Measurements from ENCODE around the gene MGAT5B.

DNA sequence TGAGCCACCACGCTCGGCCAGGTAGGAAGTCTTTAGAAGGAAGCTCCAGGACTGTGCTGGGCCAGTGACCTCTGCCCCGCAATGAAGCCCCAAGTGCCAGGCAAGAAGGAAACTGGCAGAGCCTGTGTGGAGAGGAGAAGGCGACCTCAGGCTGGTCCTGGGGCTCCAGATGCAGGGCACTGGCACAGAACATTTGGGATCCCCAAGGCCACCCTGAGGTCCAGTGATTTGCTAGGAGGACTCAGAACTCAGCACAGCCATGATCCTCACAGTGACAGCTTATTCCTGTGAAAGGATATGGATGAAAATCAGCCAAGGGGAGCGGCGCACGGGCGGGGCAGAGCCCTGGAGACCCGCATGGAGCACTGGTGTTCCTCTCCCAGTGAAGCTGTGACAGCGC lies 24.1 kb downstream of the MGAT5B start:
- TF ChIP-seq TAF1 (IDR thresholded peaks at IDR 0.05; ENCODE audit: borderline replicate concordance, insufficient read depth, low read length) (no peak), POLR2AphosphoS5 (IDR thresholded peaks at IDR 0.05; ENCODE audit: low read depth, low read length) (no peak), SIN3A (IDR thresholded peaks at IDR 0.05; ENCODE audit: borderline replicate concordance, insufficient read depth, low read length) (no peak)
- TF ChIP-seq, protein P1, sequence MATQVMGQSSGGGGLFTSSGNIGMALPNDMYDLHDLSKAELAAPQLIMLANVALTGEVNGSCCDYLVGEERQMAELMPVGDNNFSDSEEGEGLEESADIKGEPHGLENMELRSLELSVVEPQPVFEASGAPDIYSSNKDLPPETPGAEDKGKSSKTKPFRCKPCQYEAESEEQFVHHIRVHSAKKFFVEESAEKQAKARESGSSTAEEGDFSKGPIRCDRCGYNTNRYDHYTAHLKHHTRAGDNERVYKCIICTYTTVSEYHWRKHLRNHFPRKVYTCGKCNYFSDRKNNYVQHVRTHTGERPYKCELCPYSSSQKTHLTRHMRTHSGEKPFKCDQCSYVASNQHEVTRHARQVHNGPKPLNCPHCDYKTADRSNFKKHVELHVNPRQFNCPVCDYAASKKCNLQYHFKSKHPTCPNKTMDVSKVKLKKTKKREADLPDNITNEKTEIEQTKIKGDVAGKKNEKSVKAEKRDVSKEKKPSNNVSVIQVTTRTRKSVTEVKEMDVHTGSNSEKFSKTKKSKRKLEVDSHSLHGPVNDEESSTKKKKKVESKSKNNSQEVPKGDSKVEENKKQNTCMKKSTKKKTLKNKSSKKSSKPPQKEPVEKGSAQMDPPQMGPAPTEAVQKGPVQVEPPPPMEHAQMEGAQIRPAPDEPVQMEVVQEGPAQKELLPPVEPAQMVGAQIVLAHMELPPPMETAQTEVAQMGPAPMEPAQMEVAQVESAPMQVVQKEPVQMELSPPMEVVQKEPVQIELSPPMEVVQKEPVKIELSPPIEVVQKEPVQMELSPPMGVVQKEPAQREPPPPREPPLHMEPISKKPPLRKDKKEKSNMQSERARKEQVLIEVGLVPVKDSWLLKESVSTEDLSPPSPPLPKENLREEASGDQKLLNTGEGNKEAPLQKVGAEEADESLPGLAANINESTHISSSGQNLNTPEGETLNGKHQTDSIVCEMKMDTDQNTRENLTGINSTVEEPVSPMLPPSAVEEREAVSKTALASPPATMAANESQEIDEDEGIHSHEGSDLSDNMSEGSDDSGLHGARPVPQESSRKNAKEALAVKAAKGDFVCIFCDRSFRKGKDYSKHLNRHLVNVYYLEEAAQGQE (IDR thresholded peaks at IDR 0.05; ENCODE audit: insufficient read depth in 1 of 2, low read depth in 2 of 2, low read length in 2 of 2) = no peak

Data from PFSK-1 (cell line).